Amniotic epithelial cell (primary cell): ENCODE results near the gene OSTF1.

Experiments
- DNase-seq: peaks from one replicate; pipeline ENCODE4 v3.0.0-alpha.2; 2010; ENCODE audit warnings: low read depth

The OSTF1 gene

GRCh38 chr9:75167281-75167680 lies 79.0 kb downstream of the OSTF1 start:
- DNase-seq = no peak

DNA sequence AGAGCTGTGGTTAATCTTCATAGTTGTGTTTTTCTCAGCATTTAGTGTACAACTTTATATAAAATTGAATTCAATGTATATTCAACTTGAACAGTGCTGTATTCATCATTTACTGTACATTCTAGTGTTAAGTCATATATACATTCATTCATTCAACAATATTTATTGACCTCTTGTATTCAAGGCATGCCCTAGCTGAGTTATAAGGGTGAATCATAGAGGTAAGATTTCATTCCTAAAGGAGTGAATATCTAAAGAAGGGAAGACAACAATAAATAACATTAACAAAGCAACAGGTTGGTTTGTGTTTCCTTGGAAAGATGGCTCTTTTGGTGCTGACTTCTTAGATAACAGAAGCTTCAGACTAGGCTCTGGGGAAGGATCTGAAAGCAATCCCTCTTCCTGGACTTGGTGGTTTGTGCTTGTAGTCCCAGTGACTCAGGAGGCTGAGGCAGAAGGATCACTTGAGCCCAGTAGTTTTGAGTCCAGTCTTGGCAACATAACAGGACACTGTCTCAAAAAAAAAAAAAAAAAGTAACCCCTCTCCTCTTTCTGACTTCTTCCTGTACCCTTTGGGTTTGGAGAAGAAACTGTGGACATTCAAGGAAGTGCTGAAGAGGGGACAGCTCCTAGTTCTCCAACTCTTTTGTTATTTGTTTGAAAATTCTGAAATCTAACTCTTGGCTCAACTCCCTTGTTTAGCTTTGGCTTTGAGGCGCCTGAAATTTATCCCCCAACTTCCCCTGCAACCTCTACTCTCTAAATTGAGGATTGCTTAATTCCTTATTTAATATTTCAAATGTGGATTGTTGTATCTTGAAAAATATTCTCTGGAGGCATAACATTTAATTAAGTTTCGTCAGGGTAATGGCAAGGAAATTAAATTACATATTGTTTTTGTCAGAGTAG lies 80.2 kb downstream of the OSTF1 start:
- DNase-seq = peak; percentile 29

DNA sequence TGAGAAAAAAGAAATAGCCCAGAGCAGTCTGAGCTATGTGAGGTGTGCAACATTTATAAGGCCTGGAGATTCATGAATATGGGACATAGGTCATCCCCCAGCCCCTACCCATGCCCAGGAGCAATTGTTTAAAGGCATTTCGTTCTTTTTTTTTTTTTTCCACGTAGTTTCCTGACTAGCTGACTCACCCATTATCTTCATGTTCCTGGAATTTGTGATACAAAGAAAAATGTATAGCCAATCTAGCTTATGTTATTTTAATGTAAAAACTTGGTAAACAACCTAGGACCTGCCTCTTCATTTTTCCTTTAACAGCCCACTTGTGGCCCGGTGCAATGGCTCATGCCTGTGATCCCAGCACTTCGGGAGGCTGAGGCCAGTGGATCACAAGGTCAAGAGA lies 81.3 kb downstream of the OSTF1 start:
- DNase-seq = peak; percentile 35

GRCh38 chr9:75170898-75171360 lies 82.6 kb downstream of the OSTF1 start:
- peak; percentile 95 for DNase-seq

DNA sequence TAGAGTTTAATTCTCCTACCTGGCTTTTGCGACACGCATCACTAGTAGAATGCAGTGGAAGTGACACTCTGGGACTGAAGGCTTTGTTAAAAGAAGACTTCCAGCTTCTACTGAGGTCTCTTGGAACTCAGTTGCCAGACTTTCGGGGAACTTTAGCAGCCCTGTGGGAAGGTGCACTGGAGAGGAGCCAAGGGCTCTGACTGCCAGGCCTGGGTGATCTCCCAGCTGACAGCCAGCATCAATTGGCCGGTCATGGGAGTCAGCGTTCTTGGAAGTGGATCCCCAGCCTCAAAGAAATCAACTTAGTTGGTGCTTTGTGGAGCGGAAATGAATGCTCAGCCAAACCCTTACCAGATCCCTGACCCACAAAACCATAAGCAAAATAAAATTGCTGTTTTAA lies 87.1 kb downstream of the OSTF1 start:
- no peak for DNase-seq

- DNase-seq = peak; percentile 67
Observed at GRCh38 chr9:75176037-75176436, 87.7 kb downstream of the OSTF1 start.

DNA sequence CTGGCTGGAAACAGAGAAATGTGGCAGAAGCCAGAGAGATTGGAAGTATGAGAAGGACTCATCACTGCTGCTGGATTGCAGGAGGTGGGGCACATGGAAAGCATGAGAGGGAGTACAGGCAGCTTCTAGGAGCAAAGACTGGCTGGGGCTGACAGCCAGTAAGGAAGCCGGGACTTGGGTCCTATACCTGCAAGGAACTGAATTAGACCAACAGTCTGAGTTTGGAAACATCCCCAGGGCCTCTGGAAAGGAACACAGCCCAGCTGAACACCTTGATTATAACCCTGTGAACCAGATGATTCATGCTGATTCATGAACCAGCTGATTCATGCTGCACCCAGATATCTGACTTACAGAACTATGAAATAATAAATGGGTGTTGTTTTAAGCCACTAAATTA lies 93.4 kb downstream of the OSTF1 start:
- DNase-seq = peak; percentile 68

- DNase-seq = no peak
Observed at GRCh38 chr9:75183306-75183705, 95.0 kb downstream of the OSTF1 start.

DNA sequence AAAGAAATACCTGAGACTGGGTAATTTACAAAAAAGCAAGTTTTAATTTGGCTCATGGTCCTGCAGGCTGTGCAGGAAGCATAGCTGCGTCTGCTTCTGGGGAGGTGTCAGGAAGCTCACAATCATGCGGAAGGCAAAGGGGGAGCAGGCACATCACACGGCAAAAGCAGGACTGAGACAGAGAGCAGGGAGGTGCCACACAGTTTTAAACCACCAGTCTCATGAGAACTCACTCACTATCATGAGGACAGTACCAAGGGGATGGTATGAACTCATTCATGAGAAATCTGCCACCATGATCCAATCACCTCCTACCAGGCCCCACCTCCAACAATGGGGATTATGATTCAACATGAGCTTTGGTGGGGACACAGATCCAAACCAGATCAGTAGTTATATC lies 96.2 kb downstream of the OSTF1 start:
- DNase-seq = no peak

GRCh38 chr9:75185585-75186170 lies 97.4 kb downstream of the OSTF1 start:
- peak; percentile 30 for DNase-seq

DNA sequence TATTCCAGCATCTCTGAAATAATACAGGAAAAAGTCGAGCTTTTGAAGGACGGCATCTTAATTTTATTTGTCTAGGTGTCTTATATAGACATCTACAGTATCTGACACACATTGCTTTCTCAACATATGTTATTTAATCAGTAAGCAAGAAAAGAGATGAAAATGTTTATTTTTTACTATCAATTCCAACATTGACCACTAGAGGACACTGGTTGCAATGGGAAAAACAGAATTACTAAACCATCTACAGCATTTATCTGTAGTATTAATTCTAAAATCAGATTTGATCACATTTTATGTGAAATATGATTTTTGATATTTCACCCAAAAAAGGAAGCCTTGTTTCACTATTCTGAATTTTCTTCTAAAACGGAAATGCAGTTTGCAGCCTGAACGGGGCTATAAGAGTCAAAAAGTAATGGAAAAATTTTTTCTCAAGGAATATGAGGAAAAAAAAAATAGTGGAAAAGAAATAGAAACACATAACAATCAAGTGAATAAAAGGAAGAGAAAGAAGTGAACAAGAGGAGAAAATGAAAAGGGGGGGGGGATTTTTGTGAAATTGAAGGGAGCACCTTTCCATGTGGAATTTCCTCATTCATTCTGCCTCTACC lies 98.6 kb downstream of the OSTF1 start:
- no peak for DNase-seq

DNA sequence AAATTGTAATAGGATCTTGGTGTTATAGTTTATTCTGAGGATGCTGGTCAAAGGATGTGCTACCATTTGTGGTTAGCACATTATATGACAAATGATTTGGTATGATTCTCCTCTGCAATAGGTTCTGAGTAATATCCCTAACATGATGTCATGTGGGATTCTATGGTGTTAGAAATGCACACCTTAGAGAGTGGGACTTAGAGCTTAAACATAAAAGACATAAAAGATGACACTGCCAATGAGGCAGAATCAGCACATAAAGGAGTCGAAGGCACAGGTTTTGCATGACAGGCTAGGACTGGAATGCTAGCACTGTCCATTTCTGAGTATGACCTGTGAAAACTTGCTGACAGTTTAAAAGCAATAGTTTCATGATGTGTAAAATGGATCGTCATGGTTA lies 100.4 kb downstream of the OSTF1 start:
- no peak for DNase-seq

GRCh38 chr9:75190762-75191161 lies 102.4 kb downstream of the OSTF1 start:
- no peak for DNase-seq
